SIG-M5 treated with dmso at 0.1 percent for 504 hours (cell line): ENCODE data around the gene LCLAT1.
A peak's percentile ranks its signal among the peaks of the same experiment; 100 is the strongest.

Experiments
- DNase-seq: peaks from one replicate; lab custom pipeline; 2025; ENCODE audit not compliant: unreplicated experiment; lab: John Stamatoyannopoulos, UW

The LCLAT1 gene

DNA sequence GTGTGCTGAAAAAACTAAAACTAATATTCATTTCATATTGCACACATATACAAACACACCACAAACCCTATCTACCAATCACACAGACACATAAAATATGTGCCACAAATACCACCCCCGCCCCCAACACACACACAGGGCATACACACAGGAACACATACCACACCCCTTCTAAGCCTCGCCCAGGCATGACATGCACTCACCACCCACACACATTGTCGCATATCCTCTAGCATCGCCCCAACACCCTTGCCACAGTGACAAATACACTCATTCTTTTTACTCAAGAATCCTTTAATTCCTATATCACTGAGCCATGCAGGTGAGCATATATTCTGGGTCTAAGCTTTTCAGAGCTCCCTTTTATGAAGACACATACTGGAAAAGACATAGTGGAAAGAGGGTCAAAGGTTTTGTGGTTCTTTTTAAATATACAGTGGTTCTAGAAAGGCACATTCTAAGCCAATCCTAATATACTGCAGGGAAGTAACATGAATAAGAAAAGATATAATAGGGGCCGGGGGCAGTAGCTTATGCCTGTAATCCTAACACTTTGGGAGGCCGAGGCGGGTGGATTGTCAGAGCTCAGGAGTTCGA lies 24.5 kb upstream of the LCLAT1 start:
- no peak for DNase-seq

DNA sequence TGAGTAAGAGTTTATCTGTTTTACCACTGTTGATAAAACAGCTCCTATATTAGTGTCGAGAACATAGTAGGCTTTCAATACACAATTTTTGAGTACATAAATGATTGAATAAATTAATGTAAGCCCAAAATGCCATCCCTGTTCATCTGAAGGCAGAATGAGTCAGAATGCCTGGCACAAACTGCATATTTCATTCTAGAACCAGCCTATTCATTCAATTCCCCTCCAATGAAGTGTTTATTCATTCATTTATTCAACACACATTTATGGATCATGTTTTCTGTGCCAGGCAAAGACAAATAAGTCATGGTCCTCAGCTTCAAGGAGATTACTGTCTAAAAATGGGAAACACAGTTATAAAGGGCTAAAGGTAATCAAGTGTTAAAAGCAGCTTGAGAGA lies 22.8 kb upstream of the LCLAT1 start:
- no peak for DNase-seq

DNA sequence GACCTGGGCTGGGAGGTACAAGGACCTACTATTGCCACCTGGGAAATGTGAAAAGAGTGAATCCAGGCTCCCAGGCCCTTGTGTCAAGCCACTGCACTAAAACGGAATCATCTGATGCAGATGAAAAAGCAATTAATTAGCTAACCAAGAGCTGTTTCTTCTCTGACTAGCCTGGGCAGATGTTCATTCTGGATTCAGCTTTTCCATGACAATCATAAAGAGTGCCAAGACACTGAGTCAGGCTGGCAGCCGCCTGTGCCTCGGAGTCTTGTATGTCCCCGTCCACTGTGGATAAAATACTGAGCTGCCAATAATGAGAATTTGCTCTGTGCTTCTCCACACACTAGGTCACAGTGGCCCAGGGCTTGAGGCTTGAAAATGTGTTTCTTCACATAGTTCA lies 21.7 kb upstream of the LCLAT1 start:
- no peak for DNase-seq

DNA sequence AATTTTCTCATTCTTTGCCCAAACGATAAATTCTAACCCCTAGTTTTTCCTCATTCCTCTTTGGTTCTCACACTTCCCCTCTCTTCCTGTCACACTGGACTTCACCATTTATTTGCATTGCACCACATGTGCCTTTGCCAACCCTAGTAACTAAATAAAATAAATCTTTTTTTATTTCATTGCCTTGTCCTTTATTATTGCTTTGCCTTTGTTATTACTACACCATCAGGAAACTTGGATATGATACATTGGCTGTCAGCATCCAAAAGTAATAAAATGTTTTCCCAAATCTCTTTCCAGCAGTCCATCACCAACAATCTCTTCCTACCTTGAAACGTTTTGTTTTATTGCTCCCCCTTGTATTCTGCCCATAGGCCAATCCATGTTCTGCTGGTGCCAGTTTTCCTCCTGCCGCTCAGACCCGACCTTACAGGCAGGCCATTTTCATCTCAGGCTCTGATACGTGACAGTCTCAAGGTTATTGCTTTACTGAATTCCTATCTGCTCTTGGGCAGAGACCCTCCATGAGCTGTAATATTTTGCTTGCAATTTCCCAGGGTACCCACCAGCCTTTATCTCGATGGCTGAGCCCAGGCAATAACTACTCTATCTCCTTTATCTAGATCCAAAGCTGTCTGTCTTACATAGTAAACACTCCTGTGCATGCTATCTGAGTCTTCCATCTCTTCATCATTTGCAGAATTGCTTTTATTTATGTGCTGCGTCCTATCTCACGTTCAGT lies 19.3 kb upstream of the LCLAT1 start:
- no peak for DNase-seq

DNA sequence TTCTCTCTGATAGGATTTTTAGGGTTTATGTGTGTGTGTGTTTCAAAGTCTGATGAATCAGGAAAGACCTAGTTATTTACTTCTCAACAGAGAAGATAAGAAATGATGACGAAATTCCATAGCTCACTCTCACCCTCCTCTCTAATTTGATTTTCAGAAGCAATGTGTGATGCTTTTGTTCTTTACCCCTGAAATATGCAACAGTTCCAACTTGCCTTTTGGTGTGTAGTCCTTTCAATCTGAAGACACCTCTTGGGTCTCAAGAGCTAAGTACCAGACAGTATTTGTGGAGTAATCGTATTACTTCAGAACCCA lies 18.7 kb upstream of the LCLAT1 start:
- no peak for DNase-seq

DNA sequence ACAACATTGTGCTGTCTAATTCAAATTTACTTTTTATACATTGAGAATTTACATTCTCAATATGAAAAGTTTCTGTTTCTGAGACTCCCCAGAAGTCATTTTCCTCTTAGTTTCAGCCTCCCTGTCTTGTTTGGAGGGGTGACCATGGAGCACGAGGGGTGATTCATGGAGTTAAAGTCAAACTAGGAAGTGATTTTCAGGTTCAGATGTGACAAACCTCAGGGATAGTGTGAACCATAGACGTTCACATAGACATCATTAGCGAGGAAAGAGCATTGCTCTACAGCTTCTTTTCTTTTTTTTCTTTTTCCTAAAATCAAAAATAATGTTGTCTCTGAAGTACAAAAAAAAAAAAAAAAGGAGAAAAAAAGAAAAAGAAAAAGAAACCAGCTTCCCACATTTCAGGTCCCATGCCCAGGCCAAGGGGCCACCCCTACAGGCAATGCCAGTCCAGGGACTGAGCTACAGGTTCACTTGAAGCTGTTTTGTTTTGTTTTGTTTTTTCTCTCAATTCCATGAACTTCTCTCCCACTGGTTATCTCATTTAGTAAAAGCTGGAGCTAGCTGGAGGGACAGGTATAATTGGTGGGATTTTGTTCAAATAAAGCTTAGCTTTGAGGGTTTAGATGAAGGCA lies 18.1 kb upstream of the LCLAT1 start:
- DNase-seq: no peak

DNA sequence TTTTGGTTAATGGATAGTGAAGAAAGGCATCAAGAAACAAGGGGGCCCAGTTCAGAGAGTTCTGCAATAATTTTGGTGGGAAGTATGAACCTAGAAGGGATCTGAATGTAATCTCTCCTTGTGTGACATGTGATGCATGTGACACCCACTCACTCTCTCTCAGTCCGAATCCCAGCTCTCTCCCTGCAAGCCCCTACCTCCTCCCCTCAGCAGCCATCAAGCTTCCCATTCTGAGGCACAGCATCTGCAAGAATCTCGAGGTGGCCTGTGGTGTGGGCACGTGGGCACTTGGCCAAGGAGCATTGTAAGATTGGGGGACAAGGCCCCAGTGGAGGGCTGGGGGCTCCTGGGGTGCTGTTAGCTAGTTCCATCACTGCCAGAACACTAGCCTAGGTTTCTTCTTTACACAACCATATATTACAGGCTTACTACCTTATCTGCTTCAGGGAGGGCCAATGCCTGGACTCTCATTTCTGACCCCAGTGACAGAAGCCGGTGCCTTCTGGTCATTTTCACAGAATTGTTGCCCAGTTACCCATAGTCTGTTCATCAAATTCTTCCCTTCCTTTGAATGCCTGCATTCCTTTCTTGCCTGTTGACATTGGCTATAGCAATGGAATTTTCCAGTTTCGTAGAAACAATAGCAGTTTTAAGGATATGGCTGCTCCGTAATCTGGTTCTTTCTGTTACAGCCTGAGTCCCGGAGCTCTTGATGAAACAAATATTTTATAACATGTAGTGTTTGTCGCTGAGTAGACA lies 13.3 kb upstream of the LCLAT1 start:
- DNase-seq: no peak

DNA sequence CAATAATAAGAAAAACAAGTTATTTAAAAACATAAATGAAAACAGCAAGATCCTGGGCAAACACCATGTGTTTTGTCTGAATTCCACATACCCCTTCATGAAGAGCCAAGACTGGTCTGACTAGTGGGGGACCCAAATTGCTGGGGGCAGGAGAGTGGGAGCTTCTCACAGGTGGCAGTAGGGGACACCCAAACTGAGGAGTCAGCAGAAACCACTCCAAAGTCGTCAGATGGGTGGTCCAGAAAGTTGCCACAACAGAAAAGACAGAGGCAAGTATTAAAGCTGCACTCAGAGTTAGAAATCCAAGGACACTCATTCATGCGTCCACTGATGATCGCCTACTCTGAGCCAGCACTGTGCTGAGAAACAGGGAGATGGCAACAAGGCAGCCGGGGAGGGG lies 12.3 kb upstream of the LCLAT1 start:
- DNase-seq: no peak

DNA sequence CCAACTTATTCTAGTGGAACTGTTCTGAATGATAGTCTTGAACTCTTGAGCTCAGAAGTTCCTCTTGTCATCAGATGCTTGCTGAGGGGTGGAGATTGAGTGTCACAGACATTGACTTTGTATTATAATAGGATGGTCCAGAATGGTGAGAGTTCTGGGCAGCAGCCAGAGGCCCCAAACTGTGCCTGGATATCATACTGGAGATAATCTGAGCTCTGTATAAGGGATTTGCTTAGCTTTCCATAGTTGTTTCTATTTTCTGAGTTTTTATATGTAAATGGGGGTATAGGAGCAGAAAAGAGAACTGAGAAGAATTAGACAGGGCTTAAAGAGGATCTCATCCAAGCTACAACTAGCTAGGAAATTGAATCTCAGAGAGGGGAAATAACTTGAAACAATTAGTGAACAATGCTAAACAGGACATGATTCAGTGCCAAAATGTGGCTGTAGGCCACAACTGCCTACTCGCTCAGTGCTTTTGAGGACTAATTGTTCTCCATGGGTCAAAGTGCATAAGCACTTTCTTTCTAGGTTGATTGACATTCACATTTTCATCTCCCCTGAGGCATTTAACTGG lies 10.1 kb upstream of the LCLAT1 start:
- no peak for DNase-seq

DNA sequence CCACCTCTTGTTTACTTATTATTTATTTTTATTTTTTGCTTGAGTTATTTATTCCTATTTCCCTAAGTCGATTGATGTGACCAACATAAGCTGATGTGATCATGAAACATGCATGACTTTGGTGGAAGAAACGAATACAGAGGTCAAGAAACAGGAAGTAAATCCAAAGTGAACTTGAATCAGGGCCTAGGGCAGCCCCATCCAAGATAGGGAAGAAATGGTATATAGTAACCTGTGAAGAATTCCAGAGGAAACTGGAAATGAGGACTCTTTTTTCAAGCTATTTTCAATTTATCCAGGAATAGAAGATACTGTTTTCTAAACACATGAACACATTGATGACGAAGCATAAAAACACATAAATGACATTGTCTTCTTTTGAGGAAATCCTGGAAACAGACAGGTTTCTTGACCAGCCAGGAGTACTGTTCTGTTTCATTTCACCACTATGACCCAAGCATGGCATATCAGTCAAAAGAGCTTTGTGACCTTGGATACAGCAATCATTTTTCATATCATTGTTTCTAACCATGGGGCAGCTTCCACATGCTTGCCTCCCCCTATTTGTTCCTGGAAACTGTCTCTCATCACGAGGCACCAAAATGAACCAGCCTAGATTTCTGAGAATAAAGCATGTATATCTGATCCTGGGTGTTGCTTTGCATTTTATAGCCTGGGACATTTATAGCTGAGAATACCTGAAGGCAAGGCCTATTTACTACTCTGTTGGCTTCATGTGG lies 9.1 kb upstream of the LCLAT1 start:
- no peak for DNase-seq

DNA sequence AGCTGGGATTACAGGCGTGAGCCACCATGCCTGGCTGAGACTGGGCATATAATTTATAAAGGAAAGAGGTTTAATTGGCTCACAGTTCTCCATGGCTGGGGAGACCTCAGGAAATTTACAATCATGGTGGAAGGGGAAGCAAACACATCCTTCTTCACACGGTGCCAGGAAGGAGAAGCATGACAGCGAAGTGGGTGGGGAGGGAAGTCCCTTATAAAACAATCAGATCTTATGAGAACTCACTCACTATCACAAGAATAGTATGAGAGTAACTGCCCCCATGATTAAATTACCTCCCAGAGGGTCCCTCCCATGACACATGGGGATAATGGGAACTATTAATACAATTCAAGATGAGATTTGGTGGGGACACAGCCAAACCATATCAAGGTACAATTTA lies 7.8 kb upstream of the LCLAT1 start:
- DNase-seq: no peak

DNA sequence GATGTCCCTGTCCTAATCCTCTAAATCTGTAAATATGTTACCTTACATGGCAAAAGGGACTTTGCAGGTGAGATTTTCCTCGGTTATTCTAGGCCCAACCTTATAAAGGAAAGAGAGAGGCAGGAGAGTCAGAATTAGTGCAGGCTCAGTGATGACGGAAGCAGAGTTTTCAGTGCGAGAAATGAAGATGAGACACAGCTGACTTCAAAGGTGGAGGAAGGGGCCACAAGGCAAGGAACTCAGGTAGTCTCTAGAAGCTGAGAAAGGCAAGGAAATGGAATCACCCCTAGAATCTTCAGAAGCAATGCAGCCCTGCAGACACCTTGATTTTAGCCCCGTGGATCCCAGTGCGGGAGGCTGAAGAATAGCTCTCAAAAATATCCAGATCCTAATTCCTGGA lies 7.2 kb upstream of the LCLAT1 start:
- DNase-seq: no peak

DNA sequence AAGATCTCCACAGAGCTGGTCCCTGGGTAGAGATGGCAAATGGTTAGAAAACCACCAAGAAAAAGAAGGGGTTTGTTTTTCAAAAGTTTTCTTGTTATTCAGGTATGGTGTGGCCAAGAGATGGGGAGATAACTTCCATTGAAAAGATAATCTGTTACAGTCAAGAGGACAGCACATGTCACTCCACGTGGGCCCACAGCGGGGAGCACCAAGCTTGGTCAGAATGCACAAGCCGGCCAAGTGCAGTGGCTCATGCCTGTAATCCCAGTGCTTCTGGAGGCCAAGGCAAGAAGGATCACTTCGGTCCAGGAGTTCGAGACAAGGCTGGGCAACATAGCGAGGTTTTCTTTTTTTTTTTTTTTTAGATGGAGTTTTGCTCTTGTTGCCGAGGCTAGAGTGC lies 6.0 kb upstream of the LCLAT1 start:
- DNase-seq: no peak

DNA sequence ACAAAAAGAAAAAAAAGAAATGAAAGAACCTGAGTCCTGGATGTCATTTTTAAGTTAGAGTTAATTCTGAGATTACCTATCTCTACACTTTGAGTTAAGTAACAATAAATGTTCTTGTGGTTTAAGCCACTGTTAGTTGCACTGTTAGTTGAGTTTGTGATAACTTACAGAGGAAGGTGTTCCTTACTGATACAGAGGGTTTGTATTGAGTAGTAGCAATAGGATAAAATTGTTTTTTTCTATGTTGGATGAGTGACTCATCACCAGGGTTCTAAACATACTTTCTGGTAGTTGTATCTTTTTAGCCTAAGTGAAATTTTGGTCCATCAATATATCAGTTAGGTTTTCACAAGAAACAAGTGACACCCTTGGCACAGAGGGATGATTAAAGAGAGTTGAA lies 4.0 kb upstream of the LCLAT1 start:
- DNase-seq: no peak

DNA sequence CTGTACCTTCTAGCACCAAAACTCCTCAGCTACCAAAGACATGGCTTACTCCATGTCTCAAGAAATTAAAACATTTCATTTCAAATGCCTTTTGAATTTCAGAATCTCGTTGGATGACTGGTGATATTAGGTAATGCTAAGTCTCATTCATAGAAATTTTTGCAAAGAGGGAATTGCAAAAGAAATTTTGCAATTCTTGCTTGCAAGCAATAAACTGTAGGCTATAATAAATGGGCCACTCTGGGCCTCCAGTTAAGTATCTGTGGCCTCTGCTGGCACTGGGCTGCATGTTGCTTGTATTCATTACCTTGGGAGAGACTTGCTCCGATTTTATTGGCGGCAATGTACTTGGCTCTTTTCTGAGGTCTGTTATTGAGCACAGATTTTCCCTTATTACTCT lies 2.8 kb upstream of the LCLAT1 start:
- DNase-seq: peak; percentile 54

DNA sequence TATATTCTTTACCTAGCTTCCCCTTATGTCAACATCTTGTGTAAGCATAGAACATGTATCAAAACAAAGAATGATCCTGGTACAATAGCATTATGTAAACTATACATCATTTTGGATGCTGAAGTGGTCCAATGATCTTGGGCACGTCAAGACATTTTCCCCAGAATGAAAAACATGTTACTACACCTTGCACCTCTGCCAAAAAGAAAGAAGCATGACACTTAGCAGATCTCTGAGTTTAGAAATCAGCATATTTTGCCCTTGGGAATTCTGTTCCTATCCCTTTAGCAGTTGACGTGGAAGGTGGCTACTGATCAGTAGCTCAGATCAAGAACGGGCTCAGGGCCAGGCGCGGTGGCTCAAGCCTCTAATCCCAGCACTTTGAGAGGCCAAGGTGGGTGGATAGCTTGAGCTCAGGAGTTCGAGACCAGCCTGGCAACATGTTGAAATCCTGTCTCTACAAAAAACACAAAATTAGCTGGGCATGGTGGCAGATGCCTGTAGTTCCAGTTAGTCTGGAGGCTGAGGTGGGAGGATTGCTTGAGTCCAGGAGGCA lies 1.7 kb upstream of the LCLAT1 start:
- DNase-seq: no peak

DNA sequence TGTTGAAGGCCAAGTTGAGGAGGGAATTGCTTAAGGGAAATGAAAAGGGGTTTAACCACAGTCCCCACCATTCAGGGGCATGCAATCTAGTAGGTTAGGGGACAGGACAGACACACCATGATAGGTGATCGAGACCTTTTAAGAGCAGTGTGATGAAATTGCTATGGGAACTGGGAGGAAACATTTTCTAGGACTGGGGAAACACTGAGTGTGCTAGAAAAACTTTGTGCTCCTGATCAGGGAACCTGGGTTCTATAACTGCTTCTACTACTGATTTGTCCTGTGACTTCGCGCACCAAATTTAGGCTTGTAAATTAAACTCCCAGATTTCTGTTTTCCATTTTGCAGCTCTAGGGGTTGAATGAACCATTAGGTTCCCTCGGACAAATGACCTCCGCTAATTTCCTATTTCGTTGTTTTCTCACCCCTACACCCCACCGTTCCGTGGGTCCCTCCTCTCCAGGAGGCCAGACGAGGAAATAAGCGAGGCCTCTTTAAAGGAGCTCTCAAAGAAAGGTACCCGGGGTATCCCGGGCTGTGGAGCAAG lies 371 bp upstream of the LCLAT1 start:
- peak; percentile 40 for DNase-seq

DNA sequence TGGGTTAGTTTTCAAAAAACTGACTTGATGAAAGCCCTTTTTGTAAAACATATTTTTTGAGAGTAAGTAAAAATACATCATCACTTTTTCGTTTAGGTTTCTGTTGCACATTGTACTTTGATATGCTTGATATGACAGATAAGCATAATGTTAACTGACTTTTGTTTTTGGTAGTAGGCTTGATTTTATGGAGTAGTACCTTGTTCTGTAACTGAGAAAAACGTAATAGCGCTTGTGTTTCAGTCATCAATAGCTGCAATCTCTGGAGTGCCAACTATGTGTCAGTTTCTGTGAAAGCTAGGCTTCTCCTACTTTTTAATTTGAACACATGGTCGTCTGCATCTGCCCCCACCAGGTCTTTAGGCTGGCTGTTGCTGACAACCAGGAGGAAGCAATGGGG lies 1.3 kb downstream of the LCLAT1 start:
- DNase-seq: no peak

DNA sequence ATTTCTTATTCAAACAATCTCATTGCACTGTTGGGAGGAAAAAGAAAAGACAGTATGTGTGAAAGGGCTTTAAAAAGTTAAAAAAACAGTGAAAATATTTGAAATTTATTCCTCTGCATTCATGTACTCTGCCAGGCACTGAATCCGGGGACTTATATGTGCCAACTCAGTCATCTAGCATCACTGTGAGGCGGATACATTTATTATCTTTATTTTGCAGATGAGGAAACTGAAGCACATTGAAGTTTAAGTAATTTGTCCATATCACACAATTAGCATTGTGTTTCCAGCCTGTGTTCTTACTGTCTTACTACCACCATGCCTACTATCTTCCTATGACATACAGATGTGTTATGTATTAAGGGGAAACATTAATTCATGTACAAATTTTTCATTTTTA lies 1.8 kb downstream of the LCLAT1 start:
- no peak for DNase-seq

DNA sequence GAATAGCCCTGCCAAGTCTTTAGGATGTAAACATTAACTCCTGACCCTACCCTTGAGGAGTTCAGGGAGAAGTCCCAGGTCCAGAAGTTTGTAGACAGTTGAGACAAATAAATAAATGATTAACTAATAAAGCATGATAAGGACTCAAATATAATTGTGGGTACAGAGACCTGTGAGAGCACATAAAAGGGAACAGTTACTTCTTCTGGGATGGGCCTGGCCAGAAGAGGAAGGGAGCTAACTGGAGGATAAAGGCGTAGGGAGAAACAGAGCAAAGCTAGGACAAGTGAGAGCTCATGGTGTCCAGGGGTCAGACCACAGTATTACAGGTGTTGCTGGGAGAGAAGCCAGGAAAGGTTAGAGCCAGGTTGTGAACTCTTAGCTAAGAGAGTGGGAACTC lies 3.0 kb downstream of the LCLAT1 start:
- no peak for DNase-seq
